HCT116 (cell line): Measurements from ENCODE around the gene PAX5. TPM values are rescaled to one million over a fixed set of nuclear protein-coding genes. Genes with fewer than 3 reads are reported as not detected.

Source experiments
- ATAC-seq: fragments of 200-7000 bp; cut with Tn5 transposase; 2 replicates; pipeline ENCODE4 v1.9.1; 2020; ENCODE audit warnings: mild to moderate bottlenecking, moderate library complexity
- BruUV-seq: library from RNA; stranded (reverse); fragments of 400-500 nt; replicated peaks from 2 replicates; lab custom pipeline; 2021; lab: Mats Ljungman, UMichigan
- CTCF ChIA-PET: fragments of 300-600 bp; sonication (Branson Sonifier 250); formaldehyde crosslinking; loops from one replicate; lab custom pipeline; 2021; ENCODE audit warnings: antibody characterized with exemption; lab: Charles Lee
- POLR2A ChIA-PET: fragments of 300-600, 350-600 bp; sonication (Branson Sonifier 250); formaldehyde crosslinking; loops from one replicate; lab custom pipeline; 2021; ENCODE audit warnings: antibody characterized with exemption; lab: Charles Lee
- RAD21 ChIA-PET, 2 experiments: fragments of 300-600 bp; sonication (Branson Sonifier 250); formaldehyde crosslinking; loops; one replicate each; lab custom pipeline; 2023; ENCODE audit warnings: low total read pairs in 2 of 2; ENCODE audit not compliant: uncharacterized antibody in 2 of 2, unreplicated experiment in 2 of 2, low non-redundant PET in 1 of 2; lab: Charles Lee
- DNase-seq: peaks from one replicate; pipeline ENCODE4 v3.0.0-alpha.2; 2010; ENCODE audit warnings: low read depth, low spot score
- H2AFZ ChIP-seq: fragments of 200-600 bp; shearing (Covaris generic), sonication (generic); 2 replicates; pipeline ENCODE4 v1.6.1; 2017; ENCODE audit warnings: low read depth, mixed run types, mixed read lengths, antibody characterized with exemption, low read length; ENCODE audit not compliant: poor library complexity, severe bottlenecking
- H3K27ac ChIP-seq: 2 replicates; pipeline ENCODE4 v1.5.1; 2012; ENCODE audit warnings: low read depth, low read length
- H3K27me3 ChIP-seq: fragments of 200-600 bp; sonication (generic); 2 replicates; pipeline ENCODE4 v1.6.1; 2016; ENCODE audit warnings: mixed run types, low read length, mixed read lengths; ENCODE audit not compliant: insufficient read depth
- H3K36me3 ChIP-seq, 2 experiments: fragments of 200-500 bp in 1 of 2; fragments of 200-600 bp in 1 of 2; sonication (Bioruptor generic) in 1 of 2; sonication (generic) in 1 of 2; 2 replicates each; pipeline versions ENCODE4 v1.5.1 to v1.6.1; 2014 to 2016; ENCODE audit warnings: low read length in 2 of 2, inconsistent platforms in 1 of 2, mixed read lengths in 1 of 2, mixed run types in 1 of 2; ENCODE audit not compliant: insufficient read depth in 2 of 2, control insufficient read depth in 1 of 2
- H3K4me1 ChIP-seq, 2 experiments: fragments of 200-600 bp in 1 of 2; sonication (generic) in 1 of 2; 2 replicates each; pipeline versions ENCODE4 v1.5.1 to v1.6.1; 2012 to 2017; ENCODE audit warnings: low read length in 2 of 2, inconsistent platforms in 1 of 2, mild to moderate bottlenecking in 1 of 2, mixed read lengths in 1 of 2, mixed run types in 1 of 2, moderate library complexity in 1 of 2; ENCODE audit not compliant: insufficient read depth in 2 of 2, control insufficient read depth in 1 of 2
- H3K4me2 ChIP-seq: fragments of 200-600 bp; sonication (generic); 2 replicates; pipeline ENCODE4 v1.6.1; 2017; ENCODE audit warnings: mixed run types, low read length, mixed read lengths
- H3K4me3 ChIP-seq, 2 experiments: fragments of 200-600 bp in 1 of 2; sonication (generic) in 1 of 2; replicated peaks in 1 of 2; 2 replicates each; pipeline ENCODE4 v1.5.1; 2011 to 2016; ENCODE audit warnings: low read length in 2 of 2, control low read depth in 1 of 2, low read depth in 1 of 2, mild to moderate bottlenecking in 1 of 2, mixed read lengths in 1 of 2, mixed run types in 1 of 2
- H3K79me2 ChIP-seq: fragments of 200-600 bp; sonication (generic); 2 replicates; pipeline ENCODE4 v1.6.1; 2017; ENCODE audit warnings: mild to moderate bottlenecking, mixed run types, low read length, moderate library complexity, mixed read lengths; ENCODE audit not compliant: insufficient read depth
- H3K9ac ChIP-seq: fragments of 200-600 bp; sonication (generic); 2 replicates; pipeline ENCODE4 v1.6.1; 2016; ENCODE audit warnings: low read length, mixed read lengths
- H3K9me2 ChIP-seq: fragments of 200-600 bp; sonication (generic), shearing (Covaris generic); 2 replicates; pipeline ENCODE4 v1.6.1; 2017; ENCODE audit warnings: mixed run types, mild to moderate bottlenecking, moderate library complexity; ENCODE audit not compliant: insufficient read depth
- H3K9me3 ChIP-seq, 2 experiments: fragments of 200-500 bp in 1 of 2; fragments of 200-600 bp in 1 of 2; sonication (Bioruptor generic) in 1 of 2; sonication (generic) in 1 of 2; 2 replicates each; pipeline ENCODE4 v1.6.1; 2014 to 2017; ENCODE audit warnings: low read length in 2 of 2, mixed read lengths in 2 of 2, inconsistent platforms in 1 of 2, low read depth in 1 of 2, mild to moderate bottlenecking in 1 of 2, mixed run types in 1 of 2, moderate library complexity in 1 of 2; ENCODE audit not compliant: control insufficient read depth in 1 of 2, insufficient read depth in 1 of 2
- H4K20me1 ChIP-seq: fragments of 200-600 bp; sonication (generic), shearing (Covaris generic); 2 replicates; pipeline ENCODE4 v1.6.1; 2017; ENCODE audit warnings: mixed run types, mild to moderate bottlenecking, moderate library complexity; ENCODE audit not compliant: insufficient read depth
- CTCF ChIP-seq, 3 experiments: fragments of 200-600 bp in 1 of 3; sonication (generic) in 1 of 3; IDR thresholded peaks in 2 of 3; conservative IDR thresholded peaks in 1 of 3; 2 replicates each; pipeline ENCODE4 v1.5.1; 2012 to 2017; ENCODE audit warnings: low read depth in 2 of 3, low read length in 2 of 3, antibody characterized with exemption in 1 of 3, borderline replicate concordance in 1 of 3, control low read depth in 1 of 3, mild to moderate bottlenecking in 1 of 3, mixed read lengths in 1 of 3, mixed run types in 1 of 3, moderate library complexity in 1 of 3; ENCODE audit not compliant: insufficient read depth in 1 of 3
- EZH2 ChIP-seq: fragments of 200-600 bp; sonication (generic); IDR thresholded peaks from 2 replicates; pipeline ENCODE4 v1.6.1; 2017; ENCODE audit warnings: antibody characterized with exemption, mixed run types
- EZH2phosphoT487 ChIP-seq: fragments of 200-600 bp; IDR thresholded peaks from 2 replicates; pipeline ENCODE4 v1.6.1; 2018; ENCODE audit warnings: antibody characterized with exemption, borderline replicate concordance
- FOSL1 ChIP-seq: IDR thresholded peaks from 2 replicates; pipeline ENCODE4 v1.6.1; 2012; ENCODE audit warnings: low read depth
- JUND ChIP-seq: IDR thresholded peaks from 2 replicates; pipeline ENCODE4 v1.6.1; 2012
- MAX ChIP-seq: IDR thresholded peaks from 2 replicates; pipeline ENCODE4 v1.6.1; 2012
- RAD21 ChIP-seq: IDR thresholded peaks from 2 replicates; pipeline ENCODE4 v1.6.1; 2012; ENCODE audit warnings: low read depth, mild to moderate bottlenecking
- REST ChIP-seq: IDR thresholded peaks from 2 replicates; pipeline ENCODE4 v1.6.1; 2012; ENCODE audit warnings: low read depth
- SIN3A ChIP-seq: IDR thresholded peaks from 2 replicates; pipeline ENCODE4 v1.6.1; 2012; ENCODE audit warnings: low read depth
- SP1 ChIP-seq: IDR thresholded peaks from 2 replicates; pipeline ENCODE4 v1.6.1; 2012; ENCODE audit warnings: low read depth
- SRF ChIP-seq: IDR thresholded peaks from 2 replicates; pipeline ENCODE4 v1.6.1; 2012; ENCODE audit warnings: low read depth
- TCF7L2 ChIP-seq: IDR thresholded peaks from 2 replicates; pipeline ENCODE4 v1.7.0; 2011; ENCODE audit warnings: borderline replicate concordance, inconsistent platforms; ENCODE audit not compliant: insufficient read depth, insufficient read length; ENCODE audit errors: extremely low read depth
- YY1 ChIP-seq: IDR thresholded peaks from 2 replicates; pipeline ENCODE4 v1.6.1; 2011; ENCODE audit warnings: low read length, low read depth, moderate library complexity, mild to moderate bottlenecking; ENCODE audit not compliant: insufficient replicate concordance; ENCODE audit errors: extremely low read depth
- ZFX ChIP-seq: fragments of 450-650 bp; IDR thresholded peaks from 2 replicates; pipeline ENCODE4 v1.6.1; 2017
- ZNF274 ChIP-seq: fragments of 200-500 bp; sonication (Bioruptor generic); IDR thresholded peaks from 2 replicates; pipeline ENCODE4 v1.6.1; 2014; ENCODE audit warnings: mild to moderate bottlenecking, low read depth, low read length, inconsistent platforms
- intact Hi-C: fragments of 100-400 bp; cut with micrococcal nuclease; formaldehyde crosslinking; loops from 2 replicates; pipeline ENCODE4 v1.10.0; 2022
- total RNA-seq: library from RNA; stranded (reverse); gene quantifications from one replicate; pipeline ENCODE4 v1.2.1, GENCODE V29; 2021; ENCODE audit not compliant: unreplicated experiment
- TF ChIP-seq, protein P1 (sequence below): IDR thresholded peaks from 2 replicates; pipeline ENCODE4 v1.6.1; 2012

PAX5 gene
- total RNA-seq, 1 experiment from 2014 or later: 0.17 TPM

DNA sequence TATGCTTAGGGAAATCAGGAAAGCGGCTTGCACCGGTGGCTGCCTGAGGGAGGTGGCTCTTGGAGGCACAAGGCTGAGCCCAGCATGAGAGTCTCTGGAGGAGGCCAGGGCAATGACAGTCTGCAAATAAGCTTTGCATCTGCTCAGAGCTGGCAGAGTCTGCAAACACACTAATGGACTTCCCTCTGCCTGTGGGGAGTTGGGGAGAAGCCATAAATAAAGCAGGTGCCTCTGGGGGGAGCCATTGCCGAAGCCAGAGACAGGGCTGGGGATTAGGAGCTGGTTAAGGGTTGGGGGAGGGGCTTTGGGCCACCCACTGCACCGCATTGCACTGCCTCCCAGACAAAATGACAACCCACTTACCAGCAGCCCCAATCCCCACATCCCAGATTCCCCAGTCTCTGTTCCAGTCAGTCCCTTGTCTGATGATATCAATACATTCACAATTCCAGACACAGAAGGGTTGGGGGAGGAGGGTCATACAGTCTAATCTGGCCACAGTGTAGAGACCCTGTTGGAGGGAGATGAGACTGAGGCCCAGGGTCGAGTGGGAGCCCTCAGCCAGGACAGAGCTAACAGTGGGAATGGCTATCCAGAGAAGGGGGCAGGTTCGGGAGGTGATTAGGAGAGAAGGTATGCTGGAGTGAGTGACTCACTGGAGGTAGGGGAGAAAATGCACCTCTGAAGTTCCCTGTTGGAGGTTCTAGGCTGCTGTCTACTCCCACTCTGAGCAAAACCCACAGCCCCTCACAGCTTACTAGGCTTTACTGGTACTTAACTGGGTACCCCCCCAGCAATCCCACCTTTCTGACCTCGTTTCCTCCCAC, 53.7 kb downstream of the PAX5 start:
- Histone ChIP-seq H3K4me2 (peak overlapping the region; percentile 68), H4K20me1 (no peaks in the 10 kb centered on the region), H3K79me2 (no peaks in the 10 kb centered on the region), H3K27me3 (no peaks in the 10 kb centered on the region), H3K36me3 (no peaks in the 10 kb centered on the region), H2AFZ (peak overlapping the region; percentile 94), H3K9ac (no peak overlapping the region), H3K9me2 (no peaks in the 10 kb centered on the region), H3K9me3 (no peaks in the 10 kb centered on the region), H3K4me3 (peak overlapping the region in 1 of 2 experiments; percentile 8; a peak in 1 of 4 replicates), H3K27ac (no peak overlapping the region), H3K4me1 (peaks cover 11 to 28% of the 10 kb centered on the region in 2 experiments)
- BruUV-seq: no TSS peak
- intact Hi-C loops: no loop called here
- ATAC-seq (peak; percentile 88), DNase-seq (peak; percentile 19)
- ChIA-PET CTCF (interaction anchor here (0.8 to 3.9 kb wide), 7 partner anchors 10 to 214 kb away, joined by 3 to 14 read pairs (median 6); no protein-coding TSS in a partner anchor), POLR2A (interaction anchor here (1.1 to 1.6 kb wide), 2 partner anchors 9 to 23 kb away, joined by 3 to 7 read pairs; no protein-coding TSS in a partner anchor), RAD21 (interaction anchor here (0.6 to 1.2 kb wide), 2 partner anchors 8 to 11 kb away, joined by 3 read pairs; no protein-coding TSS in a partner anchor)
- TF ChIP-seq EZH2phosphoT487: no peak
- TF ChIP-seq EZH2: no peak
- TF ChIP-seq SRF: no peak
- no peak for TF ChIP-seq ZFX
- no peak for TF ChIP-seq TCF7L2
- TF ChIP-seq SIN3A: no peak
- no peak for TF ChIP-seq REST
- TF ChIP-seq FOSL1: peak; percentile 49; the same call in 1 of the 2 replicates
- TF ChIP-seq RAD21: peak; percentile 57
- TF ChIP-seq SP1: no peak
- peak; percentile 41 to 54 (median 52); a peak in 5 of 6 replicates for TF ChIP-seq CTCF (IDR thresholded peaks at IDR 0.05 in 2 of 3, conservative IDR thresholded peaks at IDR 0.05 in 1 of 3; ENCODE audit: borderline replicate concordance in 1 of 3, insufficient read depth in 1 of 3, low read depth in 2 of 3, low read length in 2 of 3)
- 0 out of 2 replicates have a peak, but pooled peaks have one; percentile 12 for TF ChIP-seq MAX
- peak; percentile 31 for TF ChIP-seq JUND
- TF ChIP-seq YY1: no peak
- TF ChIP-seq, protein P1, sequence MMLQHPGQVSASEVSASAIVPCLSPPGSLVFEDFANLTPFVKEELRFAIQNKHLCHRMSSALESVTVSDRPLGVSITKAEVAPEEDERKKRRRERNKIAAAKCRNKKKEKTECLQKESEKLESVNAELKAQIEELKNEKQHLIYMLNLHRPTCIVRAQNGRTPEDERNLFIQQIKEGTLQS: no peak
- TF ChIP-seq ZNF274: no peak
- TF ChIP-seq, all 23 proteins: peak for 5
